ENCODE data around the gene ENTPD2.

DNA sequence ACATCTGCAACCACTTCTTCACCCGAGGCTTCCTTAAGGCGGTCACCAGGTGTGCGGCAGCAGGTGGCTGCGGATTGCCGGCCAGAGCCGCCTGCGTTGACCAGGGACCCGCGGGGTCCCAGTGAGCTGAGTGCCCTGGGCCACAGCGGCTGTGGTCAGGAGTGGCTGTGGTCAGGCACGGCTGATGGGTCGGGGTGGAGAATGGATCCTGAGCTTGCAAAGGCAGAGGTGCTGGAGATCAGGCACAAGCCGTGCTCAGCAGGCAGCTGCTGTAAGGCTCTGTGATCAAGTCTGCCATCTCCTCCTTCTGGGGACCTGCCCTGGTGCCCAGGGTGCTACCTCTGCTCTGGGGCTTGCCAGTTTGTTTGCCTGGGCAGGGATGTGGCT lies 25.5 kb upstream of the ENTPD2 start:
- TF ChIP-seq, protein P1, sequence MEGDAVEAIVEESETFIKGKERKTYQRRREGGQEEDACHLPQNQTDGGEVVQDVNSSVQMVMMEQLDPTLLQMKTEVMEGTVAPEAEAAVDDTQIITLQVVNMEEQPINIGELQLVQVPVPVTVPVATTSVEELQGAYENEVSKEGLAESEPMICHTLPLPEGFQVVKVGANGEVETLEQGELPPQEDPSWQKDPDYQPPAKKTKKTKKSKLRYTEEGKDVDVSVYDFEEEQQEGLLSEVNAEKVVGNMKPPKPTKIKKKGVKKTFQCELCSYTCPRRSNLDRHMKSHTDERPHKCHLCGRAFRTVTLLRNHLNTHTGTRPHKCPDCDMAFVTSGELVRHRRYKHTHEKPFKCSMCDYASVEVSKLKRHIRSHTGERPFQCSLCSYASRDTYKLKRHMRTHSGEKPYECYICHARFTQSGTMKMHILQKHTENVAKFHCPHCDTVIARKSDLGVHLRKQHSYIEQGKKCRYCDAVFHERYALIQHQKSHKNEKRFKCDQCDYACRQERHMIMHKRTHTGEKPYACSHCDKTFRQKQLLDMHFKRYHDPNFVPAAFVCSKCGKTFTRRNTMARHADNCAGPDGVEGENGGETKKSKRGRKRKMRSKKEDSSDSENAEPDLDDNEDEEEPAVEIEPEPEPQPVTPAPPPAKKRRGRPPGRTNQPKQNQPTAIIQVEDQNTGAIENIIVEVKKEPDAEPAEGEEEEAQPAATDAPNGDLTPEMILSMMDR (conservative IDR thresholded peaks at IDR 0.05 in 1 of 2, IDR thresholded peaks at IDR 0.05 in 1 of 2; ENCODE audit: low read depth in 1 of 2, low read length in 2 of 2), result no peak
- no peak for TF ChIP-seq EZH2 (IDR thresholded peaks at IDR 0.05; ENCODE audit: low read length, missing control alignments)

Measured in fibroblast of lung (primary cell).